Islet of Langerhans (tissue), 1 donor: ENCODE results near the gene KIF5C.

ENCODE experiments used
- FAIRE-seq: peaks from one replicate; lab custom pipeline; 2011; peaks lifted over from hg19 to GRCh38; lab: Jason Lieb, UNC

KIF5C gene

DNA sequence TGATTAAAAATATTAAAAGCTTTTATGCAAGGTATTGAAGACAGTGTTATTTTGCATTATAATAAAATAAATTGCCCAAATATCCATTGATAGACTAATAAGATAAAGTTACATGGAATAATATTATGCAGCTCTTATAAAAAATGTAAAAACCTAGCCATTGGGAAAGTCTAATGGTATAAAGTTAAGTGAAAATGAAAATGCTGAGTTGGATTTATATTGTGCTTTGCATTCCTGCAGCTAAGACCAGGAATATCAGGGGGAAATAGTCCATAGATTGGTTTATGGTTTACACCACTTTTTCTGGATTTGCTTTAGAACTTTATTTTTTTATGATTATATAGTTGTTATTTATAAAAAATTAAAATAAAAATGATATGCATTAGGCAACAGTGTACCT lies 117.4 kb downstream of the KIF5C start:
- FAIRE-seq = no peak

DNA sequence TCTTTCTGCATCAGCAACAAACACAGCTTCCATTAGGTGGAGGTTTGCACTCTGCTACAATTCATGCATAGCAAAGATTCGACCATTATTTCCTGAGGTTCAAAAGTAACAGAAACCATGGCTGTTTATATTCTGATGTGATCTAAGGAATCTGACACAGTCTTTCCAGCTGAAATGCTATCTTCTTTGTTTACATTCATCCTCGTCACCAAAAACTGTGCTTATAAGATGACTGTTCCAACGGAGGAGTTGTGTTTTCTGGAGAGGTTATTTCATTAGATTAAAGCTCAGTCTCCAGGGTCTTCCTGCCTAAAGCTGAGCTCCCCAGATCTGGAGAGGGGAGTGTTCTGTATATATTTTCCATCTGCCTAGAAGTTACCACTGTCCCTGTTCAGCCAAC lies 118.3 kb downstream of the KIF5C start:
- no peak for FAIRE-seq

DNA sequence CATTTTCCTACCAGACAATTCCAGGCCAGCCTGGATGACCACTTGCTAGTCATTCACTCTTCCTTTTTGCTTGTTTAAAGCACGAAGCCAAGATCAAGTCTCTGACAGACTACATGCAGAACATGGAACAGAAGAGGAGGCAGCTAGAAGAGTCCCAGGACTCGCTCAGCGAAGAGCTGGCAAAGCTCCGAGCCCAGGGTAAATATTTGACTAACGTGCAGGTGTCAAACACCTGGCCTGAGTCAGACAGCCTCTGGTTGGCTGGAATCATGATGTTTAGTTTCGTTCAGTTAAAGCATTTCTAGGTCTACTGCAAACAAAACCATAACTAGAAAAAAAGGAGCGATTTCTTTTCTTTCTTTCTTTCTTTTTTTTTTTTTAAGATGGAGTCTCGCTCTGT lies 119.3 kb downstream of the KIF5C start:
- FAIRE-seq = no peak

DNA sequence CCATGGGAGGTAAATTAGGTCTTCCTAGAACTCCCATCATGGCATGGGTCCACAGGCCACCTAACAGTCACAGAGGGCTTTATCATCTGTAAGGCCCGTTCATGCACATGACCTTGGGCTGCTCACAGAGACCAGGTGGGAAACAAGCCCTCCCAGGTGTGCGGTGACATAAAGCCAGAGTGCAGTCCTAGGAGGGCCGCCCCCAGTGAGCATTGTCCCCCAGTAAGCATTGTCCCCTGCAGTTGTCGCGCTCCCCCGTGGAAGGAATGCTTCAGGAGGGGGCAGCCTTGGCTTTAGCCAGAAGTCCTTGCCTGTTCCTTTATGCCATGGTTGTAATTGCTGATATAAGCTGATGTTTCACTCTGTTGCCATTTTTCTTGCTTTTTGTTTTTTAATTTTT lies 121.8 kb downstream of the KIF5C start:
- no peak for FAIRE-seq

DNA sequence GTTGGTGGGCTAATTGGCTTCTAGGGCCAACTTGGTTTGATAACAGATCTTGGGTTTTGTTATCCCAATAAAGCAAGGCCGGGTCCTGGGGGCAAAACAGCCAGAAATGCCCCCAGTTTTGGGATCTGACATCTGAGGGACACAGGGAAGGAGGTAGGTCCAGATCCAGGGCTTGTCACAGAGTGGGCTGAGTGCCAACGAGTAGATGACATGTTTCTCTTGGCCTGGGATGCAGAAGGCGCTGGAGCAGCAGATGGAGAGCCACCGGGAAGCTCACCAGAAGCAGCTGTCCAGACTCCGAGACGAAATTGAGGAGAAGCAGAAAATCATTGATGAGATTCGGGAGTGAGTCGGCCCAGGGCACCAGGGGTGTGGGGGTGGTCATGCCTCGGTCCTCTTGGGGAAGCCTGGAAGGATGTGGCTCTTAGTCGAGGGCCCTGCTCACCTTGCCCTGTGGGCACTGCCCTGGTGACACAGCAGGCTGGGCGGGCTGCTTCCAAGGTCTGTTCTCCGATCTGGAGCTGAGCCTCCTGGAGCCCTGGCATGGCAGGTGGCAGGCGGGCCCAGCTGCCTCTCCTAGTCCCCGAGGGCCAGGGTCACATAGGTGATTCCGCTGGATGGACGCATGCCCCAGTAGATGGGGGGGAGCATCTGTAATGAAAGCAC lies 123.3 kb downstream of the KIF5C start:
- no peak for FAIRE-seq

DNA sequence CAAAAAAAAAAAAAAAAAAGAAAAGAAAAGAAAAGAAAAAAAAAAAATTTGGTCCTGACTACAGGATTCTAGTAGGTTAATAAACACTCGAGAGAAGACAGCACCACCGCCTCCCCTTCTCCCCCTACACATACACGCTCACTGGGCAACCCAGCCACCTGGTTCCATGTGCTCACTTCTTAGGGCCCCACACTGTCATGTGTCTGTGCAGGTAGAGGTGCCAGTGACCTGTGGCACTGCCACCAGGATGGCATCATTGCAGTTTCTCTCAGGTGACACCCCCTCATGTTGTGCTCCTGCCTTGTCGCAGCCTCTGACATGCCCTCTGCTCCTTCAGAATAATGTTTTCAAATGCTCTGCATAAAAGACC lies 123.8 kb downstream of the KIF5C start:
- no peak for FAIRE-seq

DNA sequence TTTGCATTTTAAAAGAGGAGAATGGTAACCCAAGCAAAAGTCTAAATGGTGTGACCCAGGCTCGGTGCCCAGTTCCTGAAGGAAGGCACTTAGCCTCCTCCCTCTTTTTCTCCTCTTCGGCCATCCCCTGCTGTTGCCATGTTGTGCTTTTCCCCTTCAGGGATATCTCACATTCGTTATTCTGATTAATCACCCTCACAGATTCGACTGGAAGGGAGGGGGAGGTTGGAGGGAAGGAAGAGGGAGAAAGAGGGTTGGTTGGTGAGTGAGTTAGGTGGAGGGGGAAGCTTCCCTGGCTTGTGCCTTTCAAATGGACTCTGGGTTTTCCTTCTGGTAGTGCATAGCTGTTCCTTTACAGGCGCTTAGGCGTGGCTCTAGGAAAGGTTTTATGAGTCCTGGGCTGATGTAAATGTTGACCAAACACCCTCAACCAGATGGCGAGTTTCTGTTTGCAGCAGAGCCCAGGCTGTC lies 124.5 kb downstream of the KIF5C start:
- FAIRE-seq = no peak

DNA sequence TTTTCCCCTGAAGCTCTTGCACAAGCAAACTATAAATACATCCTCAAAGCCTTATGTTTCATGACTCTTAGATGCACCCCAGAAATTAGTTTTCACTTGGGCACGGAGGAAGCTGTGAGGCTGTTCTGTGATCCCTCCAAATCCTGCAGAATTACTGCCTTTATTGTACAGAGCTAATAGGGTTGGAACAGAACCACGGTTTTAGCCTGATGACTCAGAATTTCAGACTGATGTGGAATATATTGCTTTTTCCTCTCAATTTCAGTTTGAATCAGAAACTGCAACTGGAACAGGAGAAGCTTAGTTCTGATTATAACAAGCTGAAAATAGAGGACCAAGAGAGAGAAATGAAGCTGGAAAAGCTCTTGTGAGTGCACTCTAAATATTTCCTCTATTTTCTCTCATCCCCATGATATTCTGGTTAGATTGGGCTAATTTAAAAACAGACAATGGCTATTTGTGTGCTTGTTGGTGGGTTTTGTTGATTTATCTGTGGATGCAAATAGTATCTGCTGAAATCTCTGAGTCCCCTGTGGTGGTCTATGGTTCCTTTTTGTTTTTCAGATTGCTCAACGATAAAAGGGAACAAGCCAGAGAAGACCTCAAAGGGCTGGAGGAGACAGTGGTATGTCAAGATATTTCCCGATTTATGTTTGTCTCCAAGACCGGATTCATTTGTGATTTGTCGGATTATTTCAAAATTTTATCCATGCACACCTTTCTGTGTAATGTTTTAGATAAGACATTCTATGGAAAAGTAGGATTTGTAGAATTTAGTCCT lies 125.3 kb downstream of the KIF5C start:
- FAIRE-seq = no peak

DNA sequence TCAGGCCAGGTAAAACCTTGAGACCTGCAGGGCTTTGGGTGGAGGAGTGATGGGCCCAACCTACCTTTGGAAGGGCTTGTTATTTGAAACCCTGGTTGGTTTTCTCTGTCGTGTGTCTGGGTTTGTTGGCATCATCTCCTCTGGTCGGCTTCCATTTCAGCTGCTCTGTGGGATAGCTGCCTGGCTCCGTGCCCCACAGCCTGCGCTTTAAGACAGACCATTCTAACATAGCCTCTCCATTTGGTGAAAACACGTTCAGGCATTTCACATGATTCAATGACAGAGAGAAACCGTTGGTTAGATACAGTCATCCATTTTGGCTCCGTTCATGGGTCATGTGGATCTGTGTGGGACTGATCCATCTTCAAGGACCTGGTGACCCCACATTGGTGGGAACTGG lies 126.5 kb downstream of the KIF5C start:
- no peak for FAIRE-seq

DNA sequence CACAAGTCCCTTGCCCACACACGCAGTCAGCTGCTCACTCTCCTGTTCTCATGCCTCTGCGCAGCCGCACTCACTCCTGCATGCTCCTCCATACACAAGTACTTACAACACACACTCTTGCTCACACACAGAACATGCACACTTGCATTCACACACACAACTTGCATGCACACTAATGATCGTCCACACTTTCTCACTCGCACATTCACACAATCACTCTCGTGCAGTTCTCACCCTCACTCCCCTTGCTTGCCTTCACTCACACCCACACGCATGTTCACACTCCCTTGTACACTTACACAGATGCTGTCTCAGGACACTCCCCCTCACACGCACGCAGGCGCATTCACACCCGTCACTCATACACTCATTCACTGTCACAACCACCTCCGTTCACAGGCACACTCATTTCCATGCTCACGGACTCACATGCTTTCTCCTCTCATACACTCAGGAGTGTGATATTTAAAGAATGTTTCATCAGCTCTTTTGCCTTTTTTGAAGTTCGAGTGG lies 127.4 kb downstream of the KIF5C start:
- FAIRE-seq = no peak

DNA sequence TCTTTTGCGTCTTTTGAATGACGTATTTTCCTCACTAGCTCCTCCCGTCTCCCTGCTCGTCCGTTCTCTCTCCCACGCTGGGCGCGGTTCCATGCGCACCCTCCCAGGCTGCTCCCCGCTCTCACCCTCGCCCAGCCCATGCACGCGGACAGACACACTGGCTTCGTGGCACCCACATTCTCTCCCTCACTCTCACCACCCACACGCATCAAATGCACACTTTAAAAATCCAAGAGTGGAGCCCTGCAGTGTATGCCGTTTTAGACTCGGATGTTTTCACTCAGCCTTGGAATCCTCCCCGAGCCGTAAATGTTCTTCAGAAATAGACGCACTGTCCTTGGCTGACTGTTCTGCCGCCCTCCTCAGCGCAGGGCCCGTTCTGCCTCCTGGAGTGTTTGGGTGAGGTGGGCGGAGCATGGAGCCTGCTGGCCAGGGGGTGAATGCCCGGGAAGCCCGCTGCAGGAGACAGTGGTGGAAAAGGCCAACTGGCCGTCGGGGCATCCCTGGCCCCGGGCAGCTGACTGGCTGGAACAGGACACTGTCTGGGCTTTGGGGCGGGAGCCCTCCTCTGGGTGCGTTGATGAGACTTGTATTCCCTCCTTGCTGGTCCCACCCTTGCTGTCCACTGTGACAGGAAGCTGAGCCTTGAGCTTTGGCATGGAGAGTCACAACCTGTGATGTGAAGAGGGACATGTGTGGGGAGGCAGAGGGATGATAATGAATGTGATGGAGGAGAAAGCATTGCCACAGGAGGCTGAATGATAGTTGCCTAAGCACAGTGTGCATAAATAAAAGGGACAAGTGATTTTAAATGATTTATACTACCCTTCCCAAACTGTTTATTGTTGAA lies 128.1 kb downstream of the KIF5C start:
- no peak for FAIRE-seq

DNA sequence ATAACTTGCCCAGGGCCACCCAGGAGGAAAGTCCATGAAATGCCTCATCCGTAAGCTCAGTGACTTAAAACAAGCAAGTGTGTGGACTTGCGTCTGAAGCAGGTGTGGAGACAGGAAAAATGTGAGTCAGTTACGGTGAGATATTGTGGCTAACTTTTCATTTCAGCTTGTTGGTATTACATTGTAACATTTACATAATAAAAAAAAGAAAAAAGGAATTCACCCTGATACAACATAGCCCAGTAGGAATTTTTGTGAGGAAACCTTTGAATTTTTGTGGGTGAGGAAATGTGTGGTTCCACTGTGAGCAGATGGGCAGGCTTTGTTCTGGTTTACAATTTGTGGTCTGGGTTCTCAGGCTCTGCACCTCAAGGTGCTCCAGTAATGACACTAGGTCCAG lies 129.8 kb downstream of the KIF5C start:
- FAIRE-seq = no peak

DNA sequence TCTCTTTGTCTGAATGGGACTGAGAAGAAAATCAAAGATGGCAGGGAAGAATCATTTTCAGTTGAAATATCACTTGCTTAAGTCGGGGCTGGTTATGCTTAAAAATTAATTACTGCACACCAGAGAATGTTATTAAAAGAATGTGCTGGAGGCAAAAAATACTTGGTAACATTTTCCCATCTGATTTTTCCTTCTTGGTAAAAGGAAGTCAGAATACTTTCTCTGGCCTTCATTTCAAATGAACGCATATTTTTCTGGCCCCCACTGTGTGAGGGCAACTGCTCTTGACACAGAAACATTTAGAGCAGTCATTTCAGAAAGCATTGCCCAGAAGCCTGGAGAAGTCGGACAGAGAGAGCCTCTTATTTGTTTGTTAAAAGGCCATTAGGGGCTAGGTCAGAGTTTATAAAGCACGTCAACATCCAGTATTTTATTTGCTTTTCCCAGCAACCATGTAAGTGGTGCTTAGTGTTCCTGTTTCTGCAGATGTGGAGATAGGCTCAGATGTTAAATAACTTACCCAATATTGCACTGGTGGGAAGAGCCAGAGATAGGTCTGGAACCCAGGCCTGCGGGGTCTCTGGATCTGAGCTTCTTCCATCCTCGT lies 130.5 kb downstream of the KIF5C start:
- FAIRE-seq = no peak

DNA sequence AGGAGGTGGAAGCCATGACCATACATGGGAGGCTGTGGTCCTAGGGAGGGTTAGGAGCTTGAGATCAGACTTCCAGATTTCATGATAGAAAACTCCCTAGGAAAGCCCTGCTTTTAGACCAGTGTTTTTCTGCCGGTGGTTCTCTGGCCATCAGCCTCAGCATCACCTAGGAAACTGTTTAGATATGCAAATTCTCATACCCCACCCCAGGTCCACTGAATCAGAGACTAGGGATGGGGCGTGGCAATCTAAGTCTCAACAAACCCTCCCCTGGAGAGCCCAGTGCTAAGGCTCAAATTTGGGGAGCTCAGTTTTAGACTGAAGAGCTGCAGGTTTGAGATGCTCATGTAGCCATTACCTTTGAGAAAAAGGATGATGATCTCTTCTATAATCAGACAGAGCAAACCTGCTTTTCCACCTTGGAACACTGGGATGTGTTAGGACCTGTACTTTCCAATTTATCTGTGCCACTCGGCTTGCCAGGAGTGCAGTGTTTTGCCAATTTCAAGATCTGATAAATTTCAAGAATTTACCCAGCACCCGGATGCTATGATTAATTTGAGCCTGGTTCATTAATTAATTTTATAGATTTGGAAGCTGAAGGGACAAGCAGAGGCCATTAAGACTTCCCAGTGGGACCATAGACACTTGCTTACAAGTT lies 132.0 kb downstream of the KIF5C start:
- FAIRE-seq = no peak

DNA sequence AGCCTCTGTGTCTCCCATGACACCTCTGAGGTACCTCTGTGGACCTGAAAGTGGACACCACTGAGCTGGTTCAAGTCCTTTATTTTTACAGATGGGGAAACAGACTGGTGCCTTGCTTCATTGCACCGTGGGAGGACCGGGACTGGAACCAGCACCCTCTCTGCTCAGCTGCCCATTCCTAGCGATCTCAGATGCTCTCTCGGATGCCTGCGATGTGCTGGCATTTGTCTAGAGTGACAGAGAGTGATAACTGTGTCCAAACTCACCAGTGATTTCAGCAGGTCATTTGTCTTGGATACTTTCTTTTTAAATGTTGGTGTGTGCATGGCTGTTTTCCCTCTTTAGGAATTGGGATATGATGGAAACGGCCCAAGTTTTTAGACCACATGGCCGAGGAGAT lies 133.4 kb downstream of the KIF5C start:
- no peak for FAIRE-seq

DNA sequence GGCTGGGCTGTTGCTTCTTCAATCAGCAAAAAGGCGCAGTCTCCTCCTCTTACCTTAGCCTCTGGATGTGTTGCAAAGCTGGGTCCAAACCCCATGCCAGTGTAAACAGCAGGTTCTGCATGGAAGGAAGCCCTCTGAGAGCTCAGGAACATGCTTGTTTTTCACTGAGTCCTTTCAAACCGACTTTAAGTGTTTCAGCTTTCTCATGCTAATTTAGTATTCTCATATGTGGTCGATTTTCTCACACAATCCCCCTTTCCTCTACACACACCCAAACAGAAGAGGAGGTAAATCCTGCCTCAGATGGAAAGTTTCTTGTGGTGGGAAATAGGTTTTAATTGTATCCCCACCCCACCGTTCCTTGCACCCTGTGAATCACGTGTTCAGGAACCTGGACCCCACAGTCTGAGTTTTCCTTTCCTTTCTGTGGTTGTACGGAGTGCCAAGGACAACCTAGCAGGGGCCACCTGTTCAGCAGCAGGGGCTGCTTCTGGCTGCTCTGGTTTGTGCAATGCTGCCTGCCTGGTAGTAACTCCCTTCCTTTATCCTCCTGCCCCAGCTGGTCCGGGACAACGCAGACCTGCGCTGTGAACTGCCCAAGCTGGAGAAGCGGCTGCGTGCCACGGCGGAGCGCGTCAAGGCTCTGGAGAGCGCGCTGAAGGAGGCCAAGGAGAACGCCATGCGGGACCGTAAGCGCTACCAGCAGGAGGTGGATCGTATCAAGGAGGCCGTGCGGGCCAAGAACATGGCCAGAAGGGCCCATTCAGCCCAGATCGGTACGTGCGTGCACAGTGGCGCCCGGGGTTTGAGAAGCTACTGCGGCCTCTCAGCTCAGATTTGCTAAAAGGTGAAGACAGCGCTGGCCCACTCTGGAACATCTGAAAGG lies 134.8 kb downstream of the KIF5C start:
- FAIRE-seq = no peak

DNA sequence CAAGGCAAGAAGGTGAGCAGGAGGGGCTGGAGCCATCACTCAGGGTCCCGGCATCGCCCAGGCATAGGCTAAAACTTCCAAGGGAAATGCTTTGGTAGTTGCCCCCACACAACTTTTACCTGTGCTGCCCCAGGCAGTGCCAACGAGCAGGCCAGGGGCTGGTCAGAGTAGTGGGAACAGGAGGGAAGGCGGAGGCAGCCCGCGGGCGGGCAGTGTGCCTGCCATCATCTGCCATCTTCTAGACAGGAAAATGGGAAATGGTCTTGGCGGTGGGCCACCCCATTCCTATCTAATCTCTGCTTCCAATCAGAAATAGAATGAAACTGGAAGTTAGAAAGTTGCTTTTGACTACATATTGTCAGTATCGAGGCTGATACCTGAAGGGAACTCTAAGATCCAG lies 137.5 kb downstream of the KIF5C start:
- no peak for FAIRE-seq

DNA sequence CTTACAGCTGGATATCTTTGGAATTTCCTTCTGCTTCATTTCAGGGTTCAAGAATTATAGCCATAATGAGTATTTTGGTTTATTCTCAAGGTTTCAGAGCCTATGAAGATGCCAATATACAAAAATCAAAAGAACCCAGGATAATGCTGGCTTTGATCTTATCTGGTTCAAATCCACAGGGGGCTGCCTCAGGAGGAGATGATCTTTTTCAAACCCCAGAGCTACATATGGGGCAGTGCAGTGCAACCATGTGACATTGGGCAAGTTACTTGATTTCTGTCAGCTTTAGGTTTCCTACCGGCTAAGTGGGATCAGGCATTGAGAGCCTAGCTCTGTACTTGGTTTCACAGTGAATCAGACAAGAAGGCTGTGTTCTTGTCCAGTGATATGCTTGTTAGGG lies 140.5 kb downstream of the KIF5C start:
- FAIRE-seq = no peak

DNA sequence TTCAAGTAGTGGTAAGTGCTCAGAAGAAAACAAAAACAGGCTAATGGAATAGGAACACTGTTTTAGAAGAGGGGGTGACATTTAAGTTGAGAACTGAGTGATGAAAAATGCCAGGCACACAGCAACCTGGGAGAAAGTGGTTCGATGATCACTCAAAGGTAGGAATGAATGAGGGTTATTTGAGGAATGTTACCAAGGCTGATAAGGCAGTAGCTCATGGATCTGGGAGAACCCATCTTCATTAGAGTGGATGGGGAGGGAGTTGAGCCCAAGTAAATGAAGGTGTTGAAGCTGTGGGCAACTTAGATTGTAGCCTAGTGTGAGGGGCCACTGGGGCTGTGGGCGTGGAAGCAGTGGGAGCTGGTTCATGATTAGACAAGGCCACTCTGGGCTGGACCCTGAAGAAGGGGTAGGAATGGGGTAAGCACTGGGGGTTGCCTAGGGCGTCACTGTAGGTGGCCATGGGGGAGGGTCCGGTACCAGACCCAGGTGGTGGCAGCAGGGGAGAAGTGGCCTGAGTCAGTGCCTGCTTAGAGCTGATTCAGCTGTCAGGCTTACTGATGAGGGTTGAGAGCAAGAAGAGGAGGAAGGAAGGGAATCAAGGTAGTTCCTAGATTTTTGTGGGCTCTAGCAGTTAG lies 141.0 kb downstream of the KIF5C start:
- no peak for FAIRE-seq
